ENCODE data around the gene FCN1.

FCN1 gene

DNA sequence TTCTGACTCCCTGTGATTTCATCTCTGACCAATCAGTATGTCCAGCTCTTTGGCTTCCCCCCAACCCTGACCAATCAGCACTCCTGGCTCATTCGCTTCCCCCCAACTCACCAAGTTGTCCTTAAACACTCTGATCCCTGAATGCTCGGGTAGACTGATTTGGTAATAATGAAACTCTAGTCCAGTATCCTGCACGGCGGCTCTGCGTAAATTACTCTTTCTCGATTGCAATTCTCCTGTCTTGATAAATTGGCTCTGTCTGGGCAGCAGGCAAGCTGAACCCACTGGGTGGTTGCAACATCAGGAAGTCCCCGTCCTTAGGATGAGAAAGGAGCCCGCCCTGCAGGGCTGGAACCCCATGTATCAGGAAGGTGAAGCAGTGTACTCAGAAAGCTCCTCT lies 26.7 kb downstream of the FCN1 start:
- no peak for DNase-seq (ENCODE audit: low read depth)

DNA sequence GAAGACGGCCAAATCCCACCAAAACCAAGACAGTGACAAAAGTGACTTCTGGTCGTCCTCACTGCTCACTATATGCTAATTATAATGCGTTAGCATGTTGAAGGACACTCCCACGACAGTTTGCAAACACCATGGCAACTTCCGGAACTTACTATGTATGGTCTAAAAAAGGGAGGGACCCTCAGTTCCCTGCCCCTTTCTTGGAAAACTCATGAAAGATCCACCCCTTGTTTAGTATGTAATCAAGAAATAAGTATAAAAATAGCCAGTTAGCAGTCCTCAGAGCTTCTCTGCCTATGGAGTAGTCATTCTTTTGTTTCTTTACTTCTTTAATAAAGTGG lies 27.6 kb downstream of the FCN1 start:
- no peak for DNase-seq (ENCODE audit: low read depth)

DNA sequence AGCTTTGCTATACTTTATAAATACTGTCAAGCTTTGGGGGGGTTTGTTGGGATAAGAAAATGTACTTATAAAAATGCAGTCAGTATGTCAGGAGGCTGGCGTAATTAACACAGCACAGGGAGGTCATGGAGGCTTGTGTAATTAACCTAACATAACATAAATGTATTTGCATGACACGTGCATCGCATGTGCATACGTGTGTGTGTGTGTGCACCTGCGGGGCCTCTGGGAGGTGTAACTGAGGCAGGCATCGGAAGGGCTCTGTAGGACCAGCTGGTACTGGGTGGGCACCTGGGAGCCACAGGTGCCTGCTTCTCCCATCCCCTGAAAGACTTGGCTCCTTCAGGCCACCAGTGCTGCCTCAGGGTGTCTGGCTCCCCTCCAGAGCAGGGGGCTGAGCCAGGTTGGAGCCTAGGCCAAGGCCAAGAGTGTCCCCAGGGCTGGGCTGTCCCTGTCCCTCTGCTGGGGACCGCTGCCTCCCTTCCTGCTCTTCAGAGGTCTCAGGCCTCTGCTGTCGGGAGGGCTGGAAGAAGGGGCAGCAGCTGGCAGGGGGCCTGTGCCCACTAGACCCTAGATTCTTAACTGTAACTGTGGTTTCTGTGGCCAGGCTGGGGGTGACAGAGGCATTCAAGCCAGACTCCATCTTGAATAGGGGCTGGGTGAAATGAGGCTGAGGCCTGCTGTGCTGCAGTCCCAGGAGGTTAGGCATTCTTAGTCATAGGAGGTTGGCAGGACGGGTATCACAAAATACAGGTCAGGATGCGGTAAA lies 28.1 kb downstream of the FCN1 start:
- no peak for DNase-seq (ENCODE audit: low read depth)

DNA sequence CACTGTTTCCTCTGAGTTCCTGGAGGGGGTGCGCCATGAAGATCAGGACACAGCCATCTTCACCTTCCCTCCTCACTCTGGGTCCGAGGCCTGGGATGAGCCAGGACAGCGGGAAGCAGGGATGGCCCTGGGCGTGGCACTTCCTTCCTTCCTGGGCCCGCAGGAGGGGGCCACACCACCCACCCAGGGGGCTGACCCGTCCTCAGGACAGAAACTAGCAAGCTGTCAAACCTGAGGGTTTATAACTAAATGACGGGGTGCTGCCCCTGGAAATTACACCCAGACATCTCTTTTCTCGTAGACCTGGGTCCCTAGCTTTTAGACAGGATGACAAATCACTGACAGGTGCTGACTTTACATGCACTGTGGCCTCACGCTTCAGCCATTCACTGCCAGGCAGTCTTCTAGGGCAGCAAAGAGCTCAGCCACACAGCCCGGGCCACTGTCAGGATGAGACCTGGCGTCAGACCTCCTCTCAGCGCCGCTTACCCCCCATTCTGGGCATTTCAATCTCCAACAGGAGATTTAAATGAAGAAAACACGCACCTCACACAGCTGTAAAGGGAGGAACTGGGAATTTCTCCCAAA lies 29.0 kb downstream of the FCN1 start:
- no peak for DNase-seq (ENCODE audit: low read depth)

DNA sequence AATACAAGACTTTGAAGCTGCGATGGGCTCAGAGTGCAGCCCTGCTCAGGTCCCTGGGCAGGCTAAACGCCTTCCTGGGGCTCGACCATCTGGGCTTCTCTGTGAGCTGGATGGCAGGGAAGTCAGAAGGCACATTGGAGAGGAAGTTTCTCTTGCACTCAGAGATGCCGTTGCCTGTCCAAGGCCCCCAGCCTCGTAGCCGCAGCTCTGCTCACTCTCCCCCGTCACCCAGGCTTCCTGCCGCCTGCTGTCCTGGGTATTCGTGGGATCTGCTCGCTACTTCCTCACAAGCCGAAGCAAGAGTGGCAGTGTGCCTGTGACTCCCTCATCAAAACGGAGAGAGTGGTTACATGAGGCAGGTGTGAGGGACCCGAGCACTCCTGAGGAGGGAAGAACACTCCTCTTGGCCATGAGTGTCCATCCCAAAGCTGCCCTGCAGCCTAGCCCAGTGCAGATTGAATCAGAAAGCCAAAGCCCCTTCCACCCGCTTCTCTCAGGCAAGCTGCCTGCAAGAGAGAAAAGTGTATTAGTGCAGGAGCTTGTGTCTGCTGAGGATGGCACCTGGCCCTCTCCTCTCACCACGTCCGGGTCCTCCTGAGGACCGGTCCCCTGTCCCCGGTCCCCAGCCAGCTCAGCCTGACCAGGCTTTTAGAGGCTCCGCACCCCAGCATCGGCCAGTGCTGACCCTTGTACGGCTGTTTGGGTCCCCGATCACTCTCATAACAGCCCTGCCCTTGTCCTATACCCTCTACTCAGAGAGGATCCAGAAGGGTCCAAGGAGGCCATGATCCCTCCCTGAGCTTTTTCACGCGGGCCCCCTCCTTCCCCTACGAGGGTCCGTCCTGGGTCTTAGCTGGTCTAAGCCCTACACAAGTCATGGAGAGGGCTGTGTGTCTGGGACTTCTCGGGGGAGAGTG lies 29.8 kb downstream of the FCN1 start:
- DNase-seq (ENCODE audit: low read depth) = no peak

DNA sequence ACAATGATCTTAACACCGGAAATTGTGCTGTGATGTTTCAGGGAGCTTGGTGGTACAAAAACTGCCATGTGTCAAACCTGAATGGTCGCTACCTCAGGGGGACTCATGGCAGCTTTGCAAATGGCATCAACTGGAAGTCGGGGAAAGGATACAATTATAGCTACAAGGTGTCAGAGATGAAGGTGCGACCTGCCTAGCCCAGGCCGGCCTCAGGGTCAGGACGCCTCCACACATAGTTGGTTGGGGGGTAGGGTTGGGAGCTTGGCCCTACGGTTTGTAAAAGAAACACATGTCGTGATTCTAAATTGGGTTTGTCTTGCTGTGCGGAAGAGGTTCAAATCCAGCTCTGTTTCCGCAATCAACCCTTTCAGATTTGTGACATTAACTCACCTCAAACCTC lies 30.5 kb downstream of the FCN1 start:
- no peak for DNase-seq (ENCODE audit: low read depth)

DNA sequence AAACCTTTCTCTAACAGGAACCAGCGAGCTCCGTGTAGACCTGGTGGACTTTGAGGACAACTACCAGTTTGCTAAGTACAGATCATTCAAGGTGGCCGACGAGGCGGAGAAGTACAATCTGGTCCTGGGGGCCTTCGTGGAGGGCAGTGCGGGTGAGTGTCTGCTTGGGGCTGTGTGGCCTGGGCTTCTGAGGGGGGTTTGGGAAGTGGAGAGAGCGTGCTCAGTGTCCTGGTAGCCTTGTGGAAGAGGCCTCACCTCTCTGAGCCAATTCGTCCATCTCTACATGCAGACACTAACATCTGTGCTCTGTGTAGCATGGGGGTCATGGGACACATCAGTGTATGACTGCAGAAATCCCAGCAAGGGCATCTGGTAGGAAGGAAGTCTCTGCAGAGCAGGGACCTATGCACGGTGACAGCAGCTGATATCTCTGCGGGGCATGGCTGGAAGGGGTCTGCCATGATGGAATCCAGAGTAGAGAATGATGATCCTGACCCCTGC lies 31.2 kb downstream of the FCN1 start:
- no peak for DNase-seq (ENCODE audit: low read depth)

DNA sequence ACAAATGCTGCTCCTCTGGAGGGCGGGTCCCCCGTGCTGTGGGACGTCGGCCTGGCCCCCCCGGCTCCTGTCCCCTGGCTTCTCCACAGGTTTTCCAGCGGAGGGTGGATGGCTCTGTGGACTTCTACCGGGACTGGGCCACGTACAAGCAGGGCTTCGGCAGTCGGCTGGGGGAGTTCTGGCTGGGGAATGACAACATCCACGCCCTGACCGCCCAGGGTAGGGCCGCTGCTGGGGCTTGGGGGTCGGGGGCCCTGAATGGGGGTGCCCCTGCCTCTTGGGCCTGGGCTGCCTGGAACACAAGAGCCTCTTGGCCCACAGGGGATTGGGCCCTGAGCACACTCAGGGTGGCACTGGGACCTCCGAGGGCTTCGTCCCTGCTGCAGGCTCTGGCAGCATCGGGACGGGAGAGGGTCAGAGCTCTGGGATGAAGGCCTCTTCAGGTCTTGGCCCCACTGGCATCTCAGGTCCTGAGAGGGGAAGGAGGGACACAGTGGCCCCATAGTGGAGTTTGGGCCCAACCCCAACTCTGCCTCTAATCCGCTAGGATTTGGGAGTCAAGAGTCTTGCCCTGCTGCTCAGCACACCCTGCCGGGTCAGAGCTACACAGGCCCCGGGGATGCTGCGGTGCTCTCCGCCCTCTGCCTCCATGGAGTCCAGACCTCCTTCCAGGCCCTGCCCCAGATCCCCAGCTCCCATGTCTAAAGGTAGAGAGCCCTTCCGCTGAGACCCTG lies 31.9 kb downstream of the FCN1 start:
- no peak for DNase-seq (ENCODE audit: low read depth)

DNA sequence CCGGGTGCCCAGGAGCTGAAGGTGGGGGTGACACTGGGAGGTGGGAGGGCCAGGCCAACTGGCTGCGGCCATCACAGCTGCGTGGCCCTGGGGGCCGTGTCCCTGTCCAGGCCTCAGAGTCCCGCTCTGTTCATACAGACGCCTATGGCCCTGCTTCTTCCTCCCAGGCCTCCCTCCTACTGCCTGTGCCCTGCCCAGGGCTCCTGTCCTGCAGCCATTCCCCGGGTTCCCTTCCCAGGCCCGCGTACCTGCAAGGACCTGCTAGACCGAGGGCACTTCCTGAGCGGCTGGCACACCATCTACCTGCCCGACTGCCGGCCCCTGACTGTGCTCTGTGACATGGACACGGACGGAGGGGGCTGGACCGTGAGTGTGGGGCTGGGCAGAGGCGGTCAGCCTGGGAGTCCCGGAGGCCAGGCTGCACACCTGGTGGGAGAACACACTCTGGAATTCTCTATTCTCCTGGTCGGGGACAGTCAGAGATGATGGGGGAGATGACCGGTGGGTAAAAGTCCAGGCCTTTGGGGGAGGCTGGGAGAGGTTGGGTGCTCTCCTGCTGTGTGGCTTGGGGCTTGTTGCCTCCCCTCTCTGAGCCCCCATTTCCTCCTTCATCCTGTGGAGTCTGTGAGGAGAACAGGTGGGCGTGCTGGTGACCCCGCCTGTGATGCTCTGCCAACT lies 32.6 kb downstream of the FCN1 start:
- no peak for DNase-seq (ENCODE audit: low read depth)

DNA sequence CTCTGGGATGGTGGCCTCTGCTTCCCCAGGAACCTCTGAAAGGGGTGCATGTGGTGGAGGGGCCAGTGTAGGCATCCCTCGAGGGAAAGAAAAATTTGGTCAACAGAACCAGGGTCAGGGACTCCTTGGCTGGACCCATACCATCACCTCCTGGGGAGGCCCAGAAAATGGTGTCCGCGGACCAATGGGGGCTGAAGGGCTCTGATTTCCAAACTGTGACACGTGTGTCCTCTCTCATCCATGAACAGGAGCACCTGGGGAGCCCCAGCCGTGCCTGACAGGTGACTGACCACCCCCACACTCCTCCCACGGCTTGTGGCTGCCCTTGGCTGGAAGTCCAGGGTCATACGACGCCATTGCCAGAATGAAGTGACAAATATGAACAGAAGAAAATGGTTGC lies 33.2 kb downstream of the FCN1 start:
- no peak for DNase-seq (ENCODE audit: low read depth)

DNA sequence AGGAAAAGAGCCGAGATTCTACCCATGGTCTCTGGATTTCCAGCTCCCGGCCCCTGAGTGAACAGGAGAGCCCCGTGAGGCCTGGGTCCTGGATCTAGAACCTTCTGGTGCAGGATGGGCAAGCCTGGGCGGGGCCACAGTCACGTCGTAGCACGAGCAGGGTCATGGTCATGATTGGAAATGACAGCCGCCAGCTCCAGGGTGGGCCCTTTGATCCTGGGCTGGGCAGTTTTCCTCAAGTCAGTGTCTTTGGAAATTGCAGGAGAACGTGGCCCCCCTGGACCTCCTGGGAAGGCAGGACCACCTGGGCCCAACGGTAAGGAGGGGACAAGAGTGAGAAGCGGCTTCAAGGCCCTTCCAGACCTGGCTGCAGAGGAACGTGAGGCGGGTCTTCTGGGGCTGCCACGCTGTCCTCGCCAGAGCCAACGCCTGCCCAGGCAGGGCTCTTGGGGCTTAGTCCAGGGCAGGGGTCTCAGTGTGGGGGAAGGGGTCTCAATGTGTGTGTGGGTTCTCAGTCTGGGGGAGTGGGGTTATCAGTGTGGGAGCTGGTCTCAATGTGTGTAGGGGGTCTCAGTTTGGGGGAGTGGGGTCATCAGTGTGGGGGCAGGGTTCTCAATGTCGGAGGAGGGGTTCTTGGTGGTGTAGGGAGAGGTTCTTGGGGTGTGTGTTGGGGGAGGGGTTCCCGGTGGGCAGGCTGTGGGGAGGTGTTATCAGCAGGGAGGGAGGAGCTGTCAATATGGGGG lies 34.5 kb downstream of the FCN1 start:
- no peak for DNase-seq (ENCODE audit: low read depth)

DNA sequence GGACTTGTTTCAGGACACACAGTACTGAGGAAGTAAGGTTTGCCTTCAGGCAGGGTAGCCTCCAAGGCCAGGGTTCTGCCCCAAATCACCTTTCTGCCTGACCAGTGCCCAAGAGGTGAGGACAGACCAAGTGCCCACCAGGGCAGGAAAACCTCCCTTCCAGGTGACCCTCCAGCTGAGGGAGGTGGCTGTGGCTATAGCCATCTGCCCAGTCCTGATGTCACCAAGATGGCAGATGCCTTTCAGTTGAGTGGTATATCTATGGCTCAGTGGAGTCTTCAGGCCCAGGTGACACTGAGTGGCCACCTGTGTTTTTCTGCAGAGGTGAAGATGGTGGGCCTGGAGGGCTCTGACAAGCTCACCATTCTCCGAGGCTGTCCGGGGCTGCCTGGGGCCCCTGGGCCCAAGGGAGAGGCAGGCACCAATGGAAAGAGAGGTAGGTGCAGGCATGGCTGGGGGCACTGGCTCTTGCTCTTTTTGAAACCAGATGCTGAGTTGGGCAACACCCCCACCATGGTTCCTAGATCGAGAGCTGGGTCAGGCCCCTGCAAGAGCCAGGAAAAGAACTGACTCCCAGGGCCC lies 35.4 kb downstream of the FCN1 start:
- no peak for DNase-seq (ENCODE audit: low read depth)

DNA sequence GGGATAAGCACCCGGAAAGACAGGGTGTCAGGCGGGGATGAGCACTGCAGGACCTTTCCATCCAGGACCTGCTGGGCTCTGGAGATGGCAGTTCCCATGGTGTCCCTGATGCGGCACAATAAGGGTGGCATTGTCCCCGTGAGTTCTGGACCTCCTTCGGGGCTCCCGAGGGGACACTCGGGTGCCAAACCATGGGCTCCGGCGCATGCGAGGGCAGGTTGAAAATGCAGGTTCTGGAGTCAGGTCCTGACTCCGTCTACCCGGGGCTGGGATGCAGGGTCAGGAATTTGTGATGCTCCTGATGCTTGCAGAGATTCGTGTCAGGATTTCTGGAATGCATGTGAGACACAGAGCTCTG lies 36.4 kb downstream of the FCN1 start:
- DNase-seq (ENCODE audit: low read depth) = no peak

DNA sequence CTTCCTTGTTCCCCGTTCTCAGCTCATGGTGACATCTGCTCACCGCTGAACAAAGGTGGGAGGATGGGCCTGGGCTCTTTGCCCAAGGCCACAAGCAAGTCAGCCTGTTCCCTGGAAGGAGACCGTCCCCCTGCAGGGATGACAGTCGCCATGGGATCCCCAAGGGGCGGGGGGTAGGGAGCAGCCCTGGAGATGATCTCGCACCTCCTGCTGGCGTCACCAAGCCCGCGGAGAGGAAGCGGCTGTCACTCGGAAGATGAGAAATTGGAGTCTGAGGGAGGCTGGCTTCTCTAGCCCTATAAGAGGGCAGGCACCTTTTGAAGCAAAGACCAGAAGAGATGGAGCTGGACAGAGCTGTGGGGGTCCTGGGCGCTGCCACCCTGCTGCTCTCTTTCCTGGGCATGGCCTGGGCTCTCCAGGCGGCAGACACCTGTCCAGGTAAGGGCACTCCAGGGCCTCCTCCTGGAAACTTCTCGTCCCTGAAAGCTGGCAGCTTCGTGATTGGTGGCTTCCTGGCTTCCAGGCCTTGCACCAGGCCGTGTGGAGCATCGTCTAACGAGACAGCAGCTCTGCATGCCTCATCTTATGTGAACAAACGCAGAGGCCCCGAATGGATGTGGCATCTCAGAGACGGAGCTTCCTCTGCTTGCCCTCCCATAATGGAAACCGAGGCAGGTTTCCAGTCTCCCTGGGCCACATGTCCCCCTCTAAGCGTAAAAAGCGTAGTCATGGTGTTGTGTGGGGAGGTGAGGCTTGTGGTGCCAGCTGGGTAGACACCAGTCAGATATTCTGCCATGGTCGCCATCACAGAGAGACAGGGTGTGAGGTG lies 37.0 kb downstream of the FCN1 start, which contains the start of gene FCN2:
Gene FCN2, plus strand, starts transcription at position 327 of the 829 bp plus-strand sequence. Its CDS starts 12 bp downstream, at position 339.
- DNase-seq (ENCODE audit: low read depth) = no peak

DNA sequence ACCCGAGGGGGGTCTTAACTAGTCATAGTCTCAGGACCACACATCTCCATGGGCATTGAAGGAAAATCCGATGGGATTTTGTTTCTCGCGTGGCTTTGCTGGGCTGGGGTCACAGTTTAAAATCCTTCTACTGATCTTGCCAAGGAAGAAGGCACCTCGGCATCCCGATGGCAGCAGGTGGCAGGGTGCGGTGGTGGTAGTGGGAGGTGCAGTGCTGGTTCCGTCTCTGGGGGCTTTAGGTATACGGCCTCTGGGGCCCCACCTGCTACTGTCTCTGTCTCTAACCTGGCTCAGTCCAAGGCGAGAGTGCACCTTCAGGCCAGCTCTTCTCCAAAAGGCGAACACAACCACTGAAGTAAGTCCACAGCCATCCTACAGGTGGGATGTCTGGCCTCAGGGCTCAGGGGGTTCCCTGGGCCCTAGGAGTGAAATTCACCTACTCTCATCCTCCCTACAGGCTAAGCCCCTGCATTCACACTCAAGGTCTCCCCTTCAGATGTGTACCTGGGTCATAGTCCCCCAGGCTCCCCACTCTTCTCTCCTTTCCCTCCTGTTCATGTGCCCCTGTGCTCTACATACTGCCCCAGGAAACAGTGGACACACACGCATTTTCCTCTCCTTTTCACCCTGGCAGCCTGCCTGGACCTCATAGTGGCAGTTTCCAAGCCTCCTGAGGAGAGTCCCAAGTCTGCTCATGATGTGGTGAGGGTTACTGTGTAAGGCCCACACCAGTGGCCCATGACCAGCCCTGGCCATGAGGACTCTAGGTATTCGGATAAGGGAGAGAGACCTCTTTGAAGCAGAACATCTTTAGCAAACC lies 37.8 kb downstream of the FCN1 start:
- no peak for DNase-seq (ENCODE audit: low read depth)

DNA sequence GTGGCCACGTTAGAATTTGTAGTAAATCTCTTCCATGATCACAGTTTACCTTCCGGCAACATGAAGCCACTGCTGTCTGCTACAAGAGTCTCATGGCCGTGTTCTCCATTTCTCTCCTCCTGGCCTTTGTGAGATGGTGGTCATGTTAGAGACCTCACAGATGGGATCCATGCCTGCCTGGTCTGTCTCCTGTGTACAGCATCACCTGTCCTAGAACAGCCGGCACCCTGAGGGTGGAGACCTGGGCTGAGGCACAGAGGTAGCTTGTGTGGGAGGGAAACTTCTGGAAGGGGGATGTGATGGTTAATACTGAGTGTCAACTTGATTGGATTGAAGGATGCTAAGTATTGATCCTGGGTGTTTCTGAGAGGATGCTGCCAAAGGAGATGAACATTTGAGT lies 40.2 kb downstream of the FCN1 start:
- no peak for DNase-seq (ENCODE audit: low read depth)

DNA sequence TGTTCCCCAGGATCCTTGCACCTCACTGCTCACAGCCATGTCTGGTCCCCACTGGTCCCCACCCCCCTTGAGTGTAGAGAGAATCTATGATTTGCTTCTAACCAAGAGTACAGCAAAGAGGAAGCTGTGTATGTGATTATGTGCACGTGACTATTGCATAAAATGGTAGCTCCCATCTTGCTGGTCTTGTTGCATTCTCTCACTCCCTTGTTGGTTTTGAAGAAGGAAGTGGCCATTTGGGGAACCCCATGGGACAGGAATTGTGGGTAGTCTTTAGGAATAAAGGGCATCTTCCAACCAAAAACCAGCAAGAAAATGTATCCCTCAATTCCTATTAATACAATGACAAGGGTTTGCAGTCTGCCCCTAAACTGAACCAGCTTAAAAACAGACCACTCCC lies 42.3 kb downstream of the FCN1 start:
- DNase-seq (ENCODE audit: low read depth) = no peak

DNA sequence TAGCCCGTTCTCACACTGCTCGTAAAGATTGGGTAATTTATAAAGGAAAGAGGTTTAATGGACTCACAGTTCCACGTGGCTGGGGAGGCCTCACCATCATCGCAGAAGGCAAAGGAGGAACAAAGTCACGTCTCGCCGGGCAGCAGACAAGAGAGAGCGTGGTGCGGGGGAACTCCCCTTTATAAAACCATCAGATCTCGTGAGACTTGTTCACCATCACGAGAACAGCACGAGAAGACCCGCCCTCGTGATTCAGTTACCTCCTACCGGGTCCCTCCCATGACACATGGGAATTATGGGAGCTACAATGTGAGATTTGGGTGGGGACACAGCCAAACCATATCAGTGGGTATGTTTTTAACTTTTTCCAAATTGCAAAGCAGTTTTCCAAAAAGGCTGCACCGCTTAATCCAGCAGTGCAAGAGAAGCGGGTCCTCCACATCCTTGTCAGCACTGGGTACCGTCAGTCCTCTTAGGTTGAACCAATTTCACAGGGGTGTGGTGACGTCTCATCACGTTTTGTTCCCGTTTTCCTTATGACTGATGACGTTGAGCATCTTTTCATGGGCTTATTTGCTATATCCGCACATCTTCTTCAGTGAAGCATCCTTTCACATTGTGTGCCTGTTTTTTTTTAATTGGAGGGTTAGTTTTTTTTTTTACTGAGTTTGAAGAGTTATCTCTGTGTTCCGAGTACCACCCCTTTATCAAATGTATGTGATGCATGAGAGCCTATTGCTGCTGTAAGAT lies 45.1 kb downstream of the FCN1 start:
- DNase-seq (ENCODE audit: low read depth) = no peak
